Activated CD8-positive, alpha-beta memory T cell treated with anti-CD3 and anti-CD28 coated beads for 1 hour (primary cell): ENCODE measurements around the gene SMARCC1.

Experiments
- DNase-seq, 2 donors: peaks; one replicate each; pipeline ENCODE4 v3.0.0-alpha.2; 2020; ENCODE audit warnings: low read depth in 1 of 2; ENCODE audit errors: extremely low read depth in 1 of 2

Gene SMARCC1

GRCh38 chr3:47636225-47636624 is 145.5 kb downstream of the SMARCC1 start:
- no peak for DNase-seq

DNA sequence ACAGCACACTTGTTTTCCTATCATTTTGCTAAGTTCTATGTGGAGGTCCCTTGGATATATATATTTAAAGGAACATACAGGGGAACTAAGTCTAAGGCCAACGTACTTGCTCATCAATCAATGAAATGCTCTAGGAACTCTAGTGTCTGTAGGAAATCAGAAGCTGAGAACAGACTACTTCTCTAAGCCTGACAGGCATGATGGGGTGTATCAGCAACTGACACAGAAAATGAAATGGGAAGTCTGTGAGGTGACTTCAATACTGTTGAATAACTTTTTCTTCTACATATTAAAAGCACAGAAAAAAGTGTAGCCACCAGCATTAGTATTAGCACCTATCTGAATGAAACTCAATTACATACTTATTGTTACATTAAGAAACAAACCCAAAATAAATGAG is 146.2 kb downstream of the SMARCC1 start:
- no peak for DNase-seq

DNA sequence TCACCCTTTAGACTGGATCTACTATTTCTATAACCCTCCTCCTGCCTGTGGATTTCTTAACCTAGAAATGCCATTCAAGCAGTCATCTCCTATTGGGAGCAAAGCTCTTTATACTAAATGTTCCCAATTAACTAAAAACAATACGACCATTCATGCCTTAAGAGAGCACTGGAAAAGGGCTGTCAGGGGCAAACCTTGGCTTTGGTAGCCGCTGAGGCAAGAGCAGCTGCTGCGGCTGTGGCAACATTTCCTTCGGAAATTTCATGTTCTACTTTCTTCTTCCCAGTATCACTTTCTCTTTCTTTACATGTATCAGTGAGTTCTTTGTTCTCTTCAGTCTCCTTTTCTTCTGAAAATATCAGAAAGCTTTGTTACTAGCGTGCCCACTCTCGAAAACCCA is 146.7 kb downstream of the SMARCC1 start:
- no peak for DNase-seq

DNA sequence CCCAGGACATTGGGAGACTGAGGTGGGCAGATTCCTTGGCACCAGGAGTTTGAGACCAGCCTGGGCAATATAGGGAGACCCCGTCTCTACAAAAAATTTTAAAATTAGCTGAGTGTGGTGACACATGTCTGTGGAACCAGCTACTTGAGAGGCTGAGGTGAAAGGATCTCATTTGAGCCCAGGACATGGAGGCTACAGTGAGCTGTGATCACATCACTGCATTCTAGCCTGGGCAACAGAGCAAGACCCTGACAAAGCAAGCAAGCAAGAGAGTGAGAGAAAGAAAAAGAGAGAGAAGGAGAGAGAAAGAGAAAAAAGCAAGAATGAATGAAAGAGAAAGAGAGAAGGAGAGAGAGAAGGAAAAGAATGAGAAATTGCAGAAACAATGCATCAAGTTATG is 150.9 kb downstream of the SMARCC1 start:
- DNase-seq: no peak

GRCh38 chr3:47629770-47630169 is 151.9 kb downstream of the SMARCC1 start:
- no peak for DNase-seq

GRCh38 chr3:47628426-47628825 is 153.3 kb downstream of the SMARCC1 start:
- no peak for DNase-seq

DNA sequence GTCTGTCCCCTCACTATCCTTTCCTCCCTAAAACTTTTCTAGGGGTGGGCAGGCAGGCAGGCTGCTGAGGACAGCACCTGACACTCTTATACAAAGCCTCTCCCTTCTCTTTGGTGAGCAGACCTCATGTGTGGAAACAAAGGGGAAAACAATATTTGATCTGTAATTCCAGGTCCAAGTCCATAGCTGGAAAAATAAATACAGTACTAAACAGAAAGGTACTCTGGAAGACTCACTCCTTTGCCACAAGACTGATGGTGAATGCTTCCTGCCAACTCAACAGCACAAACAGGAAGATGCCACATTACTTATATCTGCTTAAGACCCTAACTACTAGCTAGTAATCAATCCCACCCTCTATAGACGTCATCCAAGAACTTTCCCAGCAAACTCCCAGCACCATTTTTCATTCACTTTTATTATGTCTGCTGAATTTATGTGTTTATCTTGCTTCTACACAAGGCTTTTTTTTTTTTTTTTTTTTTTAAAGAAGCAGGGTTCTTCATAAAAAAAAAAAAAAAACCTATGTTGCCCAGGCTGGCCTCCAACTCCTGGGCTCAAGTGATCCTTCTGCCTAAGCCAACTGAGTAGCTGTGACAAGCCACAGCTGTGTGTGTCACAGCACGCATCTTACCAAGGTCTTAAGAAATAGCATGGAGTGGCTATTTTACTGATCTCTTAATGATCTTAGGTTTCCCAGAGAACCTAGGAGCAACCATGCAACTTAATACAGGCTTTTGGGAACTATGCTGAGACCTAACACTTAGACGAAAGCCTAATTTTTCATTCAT is 158.8 kb downstream of the SMARCC1 start:
- no peak for DNase-seq

GRCh38 chr3:47617086-47618010 is 164.3 kb downstream of the SMARCC1 start:
- DNase-seq: no peak

DNA sequence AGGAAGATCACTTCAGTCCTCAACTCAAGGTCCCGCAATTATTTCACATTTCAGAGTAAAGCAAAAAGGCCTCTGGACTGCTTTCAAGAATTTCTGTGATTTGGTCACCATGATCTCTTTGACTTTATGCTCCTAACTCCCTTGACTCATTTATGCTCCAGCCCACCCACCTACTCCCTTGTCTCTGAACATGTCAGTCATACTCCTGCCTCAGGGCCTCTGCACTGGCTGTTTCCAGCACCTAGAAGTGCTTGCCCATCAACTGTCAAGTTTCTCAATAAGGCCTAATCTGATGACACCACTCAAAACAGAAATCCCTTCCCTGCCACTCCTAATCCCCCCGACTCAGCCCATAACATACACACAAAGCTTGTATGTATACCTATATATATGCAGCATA is 166.9 kb downstream of the SMARCC1 start:
- no peak for DNase-seq

DNA sequence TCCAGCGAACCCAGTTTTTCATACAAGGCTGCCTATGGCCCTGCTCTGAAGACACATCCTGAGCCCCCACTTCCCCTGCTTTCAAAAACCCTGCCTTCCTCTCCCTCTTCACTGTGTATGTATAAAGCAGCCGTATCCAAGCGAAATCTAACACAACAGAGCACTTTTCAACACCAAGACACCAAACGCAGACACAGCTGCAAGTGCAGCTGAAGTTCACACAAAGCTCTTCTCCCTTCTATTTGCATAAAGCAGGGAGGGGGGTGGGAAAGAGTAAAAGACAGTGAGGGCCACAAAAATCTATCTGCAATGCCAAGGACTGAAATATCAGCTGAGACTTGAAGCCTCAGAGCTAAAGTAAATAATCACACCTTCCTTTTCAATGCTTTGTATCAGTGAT is 168.0 kb downstream of the SMARCC1 start:
- no peak for DNase-seq

DNA sequence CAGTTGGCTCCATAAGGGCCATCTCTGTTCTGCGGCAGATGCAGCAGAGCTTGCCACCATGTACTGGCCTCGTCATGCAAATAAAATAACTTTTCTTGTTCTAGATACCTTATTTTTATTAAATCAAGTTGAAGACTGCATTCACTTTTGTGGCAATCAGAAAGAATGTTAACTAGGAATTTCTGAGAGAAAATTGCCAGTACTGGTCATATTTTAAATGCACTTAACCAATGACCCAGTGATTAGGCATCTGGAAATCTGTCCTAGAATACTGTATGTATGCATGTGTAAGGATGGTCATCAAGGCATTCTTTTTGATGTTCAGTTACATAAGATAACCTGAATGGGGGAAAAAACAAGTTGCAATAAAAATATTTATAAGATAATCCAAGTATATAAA is 168.8 kb downstream of the SMARCC1 start:
- no peak for DNase-seq

- DNase-seq: no peak
These were observed 169.5 kb downstream of the SMARCC1 start for GRCh38 chr3:47612178-47612577.

DNA sequence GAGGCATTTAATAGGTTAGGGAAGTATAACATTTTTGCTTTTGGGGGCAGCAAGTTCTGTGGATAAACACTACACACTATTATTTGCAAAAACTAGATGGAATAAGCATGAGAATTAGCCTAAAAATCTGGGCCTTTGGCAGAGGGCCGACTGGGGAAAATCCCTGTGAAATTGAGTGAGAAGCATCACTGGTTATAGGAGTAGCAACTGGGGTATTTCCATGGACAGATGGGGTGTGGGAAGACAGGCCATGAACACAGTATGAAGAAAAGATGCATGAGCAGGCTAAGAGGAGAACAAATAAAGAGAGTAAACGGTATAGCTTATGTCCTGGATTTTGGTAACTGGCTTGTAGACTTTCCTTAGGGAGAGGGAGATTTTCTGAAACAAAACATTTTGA is 170.1 kb downstream of the SMARCC1 start:
- no peak for DNase-seq

GRCh38 chr3:47610583-47610982 is 171.1 kb downstream of the SMARCC1 start:
- DNase-seq: no peak

GRCh38 chr3:47607335-47607734 is 174.4 kb downstream of the SMARCC1 start:
- DNase-seq: no peak

- no peak for DNase-seq
These were observed 175.5 kb downstream of the SMARCC1 start for GRCh38 chr3:47606165-47606564.

GRCh38 chr3:47605652-47606051 is 176.0 kb downstream of the SMARCC1 start:
- DNase-seq: no peak

DNA sequence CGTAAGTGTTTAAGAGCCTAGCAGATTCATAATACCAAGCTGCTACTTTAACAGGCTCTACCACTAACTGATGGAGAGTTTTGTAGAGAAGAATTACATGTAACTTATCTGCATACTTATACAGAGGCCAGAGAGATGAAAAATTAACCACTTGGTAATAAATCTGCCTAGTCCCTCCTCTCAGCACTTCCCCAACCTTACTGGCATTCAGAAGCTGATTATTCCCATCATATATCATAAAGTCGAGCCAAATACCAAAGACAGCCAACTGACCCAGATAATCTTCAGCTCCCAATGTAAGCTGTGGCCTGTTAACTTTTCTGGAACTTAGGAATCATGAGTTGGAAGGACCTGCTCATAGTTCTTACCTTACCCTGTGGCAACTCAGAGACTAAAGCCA is 177.5 kb downstream of the SMARCC1 start:
- DNase-seq: no peak

GRCh38 chr3:47603332-47603731 is 178.4 kb downstream of the SMARCC1 start:
- no peak for DNase-seq

GRCh38 chr3:47601281-47601680 is 180.4 kb downstream of the SMARCC1 start:
- no peak for DNase-seq

- DNase-seq: no peak
These were observed 186.9 kb downstream of the SMARCC1 start for GRCh38 chr3:47594792-47595191.
